Measurements from ENCODE around the gene TNIP3. TPM values are rescaled to one million over a fixed set of nuclear protein-coding genes. Genes with fewer than 3 reads are reported as not detected.

The TNIP3 gene
- total RNA-seq, 1 donor from 2014 or later: not detected

DNA sequence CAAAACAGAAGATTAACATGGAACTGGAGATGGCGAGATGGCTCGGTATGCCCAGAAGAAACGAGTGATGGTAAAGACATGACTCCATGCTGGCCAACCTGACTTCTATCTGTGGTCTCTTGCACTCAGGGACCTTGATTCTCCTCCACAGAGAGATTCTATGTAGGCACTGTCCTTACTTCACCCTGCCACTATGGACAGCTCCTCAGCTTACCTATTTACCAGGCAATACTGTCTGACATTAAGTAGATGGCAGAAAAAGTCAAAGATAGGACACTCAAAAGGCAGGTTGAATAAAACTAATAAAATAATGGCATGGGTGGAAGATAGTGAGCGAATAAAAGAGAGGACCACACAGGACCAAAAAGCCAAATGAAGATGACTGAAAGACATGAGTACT is 56.6 kb downstream of the TNIP3 start:
- DNase-seq: no peak
- H3K36me3 ChIP-seq: no peaks in the 10 kb centered on the region
- H3K4me1 ChIP-seq: no peaks in the 10 kb centered on the region
- H3K9me3 ChIP-seq (replicated peaks): no peaks in the 10 kb centered on the region
- H3K27me3 ChIP-seq (ENCODE audit: low read depth): peaks cover 23% of the 10 kb centered on the region
- TF ChIP-seq CTCF (IDR thresholded peaks at IDR 0.05; ENCODE audit: borderline replicate concordance): no peak
- H3K4me3 ChIP-seq: no peak overlapping the region
- no peak overlapping the region for H3K27ac ChIP-seq (replicated peaks)
- intact Hi-C loops (cut with micrococcal nuclease): no loop called here

DNA sequence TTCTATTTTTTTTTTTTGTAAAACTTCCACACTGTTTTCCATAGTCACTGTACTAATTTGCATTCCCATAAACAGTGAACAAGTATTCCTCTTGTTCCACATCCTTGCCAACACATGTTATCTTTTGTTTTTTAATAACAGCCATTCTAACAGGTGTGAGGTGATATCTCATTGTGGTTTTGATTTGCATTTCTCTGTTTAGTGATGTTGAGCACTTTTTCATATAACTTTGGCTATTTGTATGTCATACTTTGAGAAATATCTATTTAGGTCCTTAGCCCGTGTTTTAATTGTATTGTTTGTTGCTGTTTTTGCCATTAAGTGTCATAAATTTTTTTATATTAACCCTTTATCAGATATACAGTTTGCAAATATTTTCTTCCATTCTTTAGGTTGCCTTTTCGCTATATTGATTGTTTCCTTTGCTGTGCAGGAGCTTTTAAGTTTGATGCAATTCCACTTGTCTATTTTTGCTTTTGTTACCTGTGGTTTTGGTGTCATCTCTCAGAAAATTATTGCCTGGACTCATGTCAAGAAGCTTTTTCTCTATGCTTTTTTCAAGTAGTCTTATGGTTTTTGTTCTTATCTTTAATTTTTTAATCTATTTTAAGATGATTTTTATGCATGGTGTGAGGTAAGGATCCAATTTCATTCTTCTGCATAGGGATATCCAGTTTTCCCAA is 63.9 kb downstream of the TNIP3 start:
- intact Hi-C loops (cut with micrococcal nuclease): loop anchor here (5.0 kb wide), 1 partner anchor 943 kb away; no protein-coding TSS in a partner anchor
- Histone ChIP-seq H3K36me3 (no peaks in the 10 kb centered on the region), H3K4me1 (no peaks in the 10 kb centered on the region), H3K27me3 (ENCODE audit: low read depth) (no peaks in the 10 kb centered on the region), H3K9me3 (replicated peaks) (no peaks in the 10 kb centered on the region), H3K27ac (replicated peaks) (no peak overlapping the region), H3K4me3 (no peak overlapping the region)
- no peak for TF ChIP-seq CTCF (IDR thresholded peaks at IDR 0.05; ENCODE audit: borderline replicate concordance)
- DNase-seq: no peak

DNA sequence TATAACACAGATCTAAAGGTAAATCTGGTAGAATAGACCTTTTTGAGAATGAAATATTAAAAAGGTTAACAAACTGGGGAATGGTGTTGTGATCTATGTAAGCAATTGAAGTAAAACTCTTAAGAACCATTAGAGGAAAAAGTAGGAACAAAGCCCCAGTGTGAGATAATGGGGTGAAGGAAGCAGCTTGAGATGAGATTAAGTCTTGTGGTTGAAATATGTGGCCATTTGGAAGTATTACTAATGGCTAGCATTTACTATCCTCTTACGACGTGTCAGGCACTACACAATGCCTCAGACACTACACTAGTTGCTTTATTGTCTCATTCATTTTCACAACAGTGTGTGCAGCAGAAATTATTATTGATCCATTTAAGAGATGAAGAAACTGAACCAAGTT is 65.9 kb downstream of the TNIP3 start:
- TF ChIP-seq CTCF (IDR thresholded peaks at IDR 0.05; ENCODE audit: borderline replicate concordance): no peak
- Histone ChIP-seq H3K9me3 (replicated peaks) (no peaks in the 10 kb centered on the region), H3K36me3 (no peaks in the 10 kb centered on the region), H3K27ac (replicated peaks) (no peak overlapping the region), H3K4me3 (no peak overlapping the region), H3K27me3 (ENCODE audit: low read depth) (no peaks in the 10 kb centered on the region), H3K4me1 (no peaks in the 10 kb centered on the region)
- intact Hi-C loops (cut with micrococcal nuclease): no loop called here
- no peak for DNase-seq

DNA sequence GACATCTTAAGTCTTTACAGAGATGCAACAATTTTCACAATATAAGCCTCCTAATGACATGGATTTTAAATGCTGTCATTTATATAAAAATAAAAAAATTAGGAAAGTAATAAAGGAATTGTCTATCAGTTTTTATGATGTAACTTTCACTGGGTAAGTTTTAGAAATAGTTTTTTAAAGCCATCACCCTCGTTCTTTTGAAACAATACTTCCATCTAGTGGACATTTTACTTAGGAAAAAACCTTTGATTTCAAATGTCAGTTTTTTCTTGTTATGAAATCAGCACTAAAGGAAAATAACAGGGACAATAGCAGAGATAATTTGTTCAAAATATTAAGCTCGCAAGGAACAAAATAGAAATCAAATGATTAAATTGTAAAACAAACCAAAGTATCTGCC is 67.5 kb downstream of the TNIP3 start:
- Histone ChIP-seq H3K36me3 (no peaks in the 10 kb centered on the region), H3K9me3 (replicated peaks) (no peaks in the 10 kb centered on the region), H3K4me1 (no peaks in the 10 kb centered on the region), H3K27me3 (ENCODE audit: low read depth) (no peaks in the 10 kb centered on the region), H3K4me3 (no peak overlapping the region), H3K27ac (replicated peaks) (no peak overlapping the region)
- intact Hi-C loops (cut with micrococcal nuclease): no loop called here
- no peak for DNase-seq
- TF ChIP-seq CTCF (IDR thresholded peaks at IDR 0.05; ENCODE audit: borderline replicate concordance): peak; percentile 74

- intact Hi-C loops (cut with micrococcal nuclease): no loop called here
- H3K36me3 ChIP-seq: no peaks in the 10 kb centered on the region
- H3K27me3 ChIP-seq (ENCODE audit: low read depth): no peaks in the 10 kb centered on the region
- H3K4me3 ChIP-seq: no peak overlapping the region
- DNase-seq: no peak
- H3K9me3 ChIP-seq (replicated peaks): no peaks in the 10 kb centered on the region
- no peaks in the 10 kb centered on the region for H3K4me1 ChIP-seq
- no peak for TF ChIP-seq CTCF (IDR thresholded peaks at IDR 0.05; ENCODE audit: borderline replicate concordance)
- H3K27ac ChIP-seq (replicated peaks): no peak overlapping the region
Measured at GRCh38 chr4:121096191-121096590, 67.9 kb downstream of the TNIP3 start.
